Measurements from ENCODE around the gene CRABP2. TPM values are rescaled to one million over a fixed set of nuclear protein-coding genes. Genes with fewer than 3 reads are reported as not detected.

CRABP2 gene
- total RNA-seq, 1 donor from 2014 or later: 110 TPM

DNA sequence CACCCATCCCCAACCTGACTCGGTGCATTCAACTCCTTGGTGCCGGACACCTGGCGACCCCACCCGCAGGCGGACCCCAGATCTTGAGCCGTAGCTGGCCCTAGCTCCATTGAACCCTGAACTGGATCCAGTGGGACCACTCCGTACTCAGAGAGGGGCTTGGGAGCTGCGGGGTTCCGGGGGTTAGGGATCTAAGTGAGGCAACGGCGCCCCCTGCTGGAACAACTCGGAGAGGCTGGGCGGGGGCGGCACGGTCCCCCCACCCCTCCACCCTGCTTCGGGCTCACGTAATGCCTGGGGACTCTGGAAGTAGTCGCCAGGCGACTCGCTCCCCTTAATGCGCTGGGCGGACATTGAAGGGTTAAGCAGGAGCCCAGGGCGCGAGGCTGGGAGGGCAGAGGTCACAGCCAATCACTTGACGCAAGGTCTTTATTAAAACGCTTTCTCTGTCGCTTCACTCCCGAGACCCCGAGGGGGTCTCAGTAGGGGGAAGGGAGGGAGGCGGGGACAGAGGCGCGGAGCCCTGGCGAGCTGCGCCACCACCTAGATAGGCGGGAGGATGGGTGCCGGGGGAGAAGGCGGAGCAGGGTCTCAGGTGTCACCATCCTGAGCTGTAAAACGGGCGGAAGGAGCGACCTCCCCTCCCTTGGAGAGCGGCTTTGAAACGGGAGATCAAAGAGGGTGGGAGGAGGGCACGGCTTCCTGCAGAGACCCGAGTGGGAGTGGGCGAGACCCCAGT is 704 bp upstream of the CRABP2 start:
- H3K27me3 Mint-ChIP-seq (ENCODE audit: insufficient read depth, low read depth): peaks cover 18% of the 10 kb centered on the region
- H3K9me3 Mint-ChIP-seq: no peaks in the 10 kb centered on the region
- no peaks in the 10 kb centered on the region for H3K9me3 ChIP-seq (ENCODE audit: low read depth)
- peaks cover 16% of the 10 kb centered on the region for H3K27me3 ChIP-seq
- H3K4me3 Mint-ChIP-seq: peak overlapping the region; percentile 87
- peak overlapping the region; percentile 44 for H2AFZ ChIP-seq (replicated peaks)
- H3K4me1 Mint-ChIP-seq: peaks cover 68% of the 10 kb centered on the region
- peak overlapping the region; percentile 96 for H3K4me2 ChIP-seq
- H3K79me2 ChIP-seq (ENCODE audit: low read depth): peaks cover 35% of the 10 kb centered on the region
- H4K20me1 ChIP-seq (ENCODE audit: low read depth): peaks cover 35% of the 10 kb centered on the region
- H3K36me3 ChIP-seq: no peaks in the 10 kb centered on the region
- TF ChIP-seq, protein P1, sequence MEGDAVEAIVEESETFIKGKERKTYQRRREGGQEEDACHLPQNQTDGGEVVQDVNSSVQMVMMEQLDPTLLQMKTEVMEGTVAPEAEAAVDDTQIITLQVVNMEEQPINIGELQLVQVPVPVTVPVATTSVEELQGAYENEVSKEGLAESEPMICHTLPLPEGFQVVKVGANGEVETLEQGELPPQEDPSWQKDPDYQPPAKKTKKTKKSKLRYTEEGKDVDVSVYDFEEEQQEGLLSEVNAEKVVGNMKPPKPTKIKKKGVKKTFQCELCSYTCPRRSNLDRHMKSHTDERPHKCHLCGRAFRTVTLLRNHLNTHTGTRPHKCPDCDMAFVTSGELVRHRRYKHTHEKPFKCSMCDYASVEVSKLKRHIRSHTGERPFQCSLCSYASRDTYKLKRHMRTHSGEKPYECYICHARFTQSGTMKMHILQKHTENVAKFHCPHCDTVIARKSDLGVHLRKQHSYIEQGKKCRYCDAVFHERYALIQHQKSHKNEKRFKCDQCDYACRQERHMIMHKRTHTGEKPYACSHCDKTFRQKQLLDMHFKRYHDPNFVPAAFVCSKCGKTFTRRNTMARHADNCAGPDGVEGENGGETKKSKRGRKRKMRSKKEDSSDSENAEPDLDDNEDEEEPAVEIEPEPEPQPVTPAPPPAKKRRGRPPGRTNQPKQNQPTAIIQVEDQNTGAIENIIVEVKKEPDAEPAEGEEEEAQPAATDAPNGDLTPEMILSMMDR (IDR thresholded peaks at IDR 0.05): peak; percentile 84
- TF ChIP-seq EZH2 (IDR thresholded peaks at IDR 0.05) (no peak), EZH2phosphoT487 (IDR thresholded peaks at IDR 0.05) (no peak)
- no peak overlapping the region for H3K9ac ChIP-seq
- H3F3A ChIP-seq (ENCODE audit: low read depth): peaks cover 75% of the 10 kb centered on the region
- peak overlapping the region; percentile 91 for H3K27ac ChIP-seq
- peak overlapping the region; percentile 61 for H3K4me3 ChIP-seq
- H3K36me3 Mint-ChIP-seq: no peaks in the 10 kb centered on the region
- peak; percentile 94 for DNase-seq (ENCODE audit: low spot score)
- H3K27ac Mint-ChIP-seq: peak overlapping the region; percentile 97
- H3K4me1 ChIP-seq: peaks cover 70% of the 10 kb centered on the region

DNA sequence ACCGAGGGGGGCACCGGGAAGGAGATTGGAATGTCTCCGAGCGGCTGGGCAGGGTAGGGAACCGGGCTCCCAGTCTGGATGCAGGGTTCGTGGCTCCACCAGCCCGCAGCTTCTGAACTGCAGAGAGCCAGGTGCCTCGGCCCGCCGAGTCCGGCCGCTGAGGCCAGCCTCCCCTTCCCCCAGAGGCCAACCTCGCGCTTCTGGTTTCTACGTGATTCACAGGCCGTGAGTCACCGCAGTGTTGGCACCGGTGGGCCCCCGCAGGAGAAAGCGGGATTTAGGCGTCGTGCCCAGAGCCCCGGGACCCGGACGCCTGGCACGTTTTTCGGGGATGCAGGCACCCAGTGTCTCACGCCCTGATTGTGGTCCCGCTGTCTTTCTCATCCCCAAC is 458 bp downstream of the CRABP2 start:
- Mint-ChIP-seq H3K4me1 (peaks cover 57% of the 10 kb centered on the region), H3K27ac (no peak overlapping the region), H3K9me3 (no peaks in the 10 kb centered on the region), H3K4me3 (peak overlapping the region; percentile 87), H3K27me3 (ENCODE audit: insufficient read depth, low read depth) (peaks cover 15% of the 10 kb centered on the region), H3K36me3 (peaks cover 4% of the 10 kb centered on the region)
- H3K9me3 ChIP-seq (ENCODE audit: low read depth): no peaks in the 10 kb centered on the region
- peak overlapping the region; percentile 61 for H3K4me3 ChIP-seq
- peak overlapping the region; percentile 15 for H3K9ac ChIP-seq
- H2AFZ ChIP-seq (replicated peaks): peak overlapping the region; percentile 44
- no peak overlapping the region for H3K27ac ChIP-seq
- no peak for TF ChIP-seq EZH2phosphoT487 (IDR thresholded peaks at IDR 0.05)
- H3K4me2 ChIP-seq: peak overlapping the region; percentile 96
- H3K36me3 ChIP-seq: no peaks in the 10 kb centered on the region
- peaks cover 35% of the 10 kb centered on the region for H3K79me2 ChIP-seq (ENCODE audit: low read depth)
- H4K20me1 ChIP-seq (ENCODE audit: low read depth): peaks cover 39% of the 10 kb centered on the region
- peaks cover 65% of the 10 kb centered on the region for H3F3A ChIP-seq (ENCODE audit: low read depth)
- H3K27me3 ChIP-seq: peaks cover 16% of the 10 kb centered on the region
- H3K4me1 ChIP-seq: peaks cover 58% of the 10 kb centered on the region
- DNase-seq (ENCODE audit: low spot score): peak; percentile 59

DNA sequence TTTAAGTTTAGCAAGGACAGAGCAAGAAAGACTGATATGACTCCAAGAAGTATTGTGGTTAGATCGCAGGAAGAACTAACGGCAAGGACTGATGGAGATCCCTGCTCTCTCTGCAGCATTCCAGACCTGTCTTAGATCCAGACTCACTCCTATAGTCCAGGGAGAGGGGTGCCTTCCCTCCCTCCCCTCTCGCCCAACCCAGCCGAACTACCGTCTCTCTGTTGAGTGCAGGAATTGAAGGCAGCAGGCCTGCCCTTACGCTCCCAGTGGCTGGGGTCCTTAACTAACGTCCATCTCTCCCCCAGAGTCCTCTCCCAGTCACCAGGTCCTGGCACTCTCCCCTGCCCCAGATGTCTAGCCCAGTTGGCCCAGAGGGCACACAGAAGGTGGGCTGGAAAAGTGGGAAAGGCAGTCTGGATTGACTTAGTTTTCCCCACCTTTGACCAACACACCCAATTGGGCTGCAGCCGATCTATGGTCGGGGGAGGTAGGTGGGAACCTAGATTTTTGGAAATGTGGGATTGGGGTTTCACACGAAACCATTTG is 1.1 kb downstream of the CRABP2 start:
- peaks cover 16% of the 10 kb centered on the region for H3K27me3 ChIP-seq
- H3K36me3 Mint-ChIP-seq: peaks cover 8% of the 10 kb centered on the region
- H3K4me3 Mint-ChIP-seq: peak overlapping the region; percentile 87
- peak; percentile 55 for DNase-seq (ENCODE audit: low spot score)
- H3K27ac Mint-ChIP-seq: peak overlapping the region; percentile 87
- no peak overlapping the region for H3K9ac ChIP-seq
- H3K9me3 Mint-ChIP-seq: no peaks in the 10 kb centered on the region
- TF ChIP-seq EZH2 (IDR thresholded peaks at IDR 0.05) (no peak), EZH2phosphoT487 (IDR thresholded peaks at IDR 0.05) (no peak)
- TF ChIP-seq, protein P1 (IDR thresholded peaks at IDR 0.05): no peak
- peak overlapping the region; percentile 61 for H3K4me3 ChIP-seq
- peaks cover 51% of the 10 kb centered on the region for H3K4me1 ChIP-seq
- H3K9me3 ChIP-seq (ENCODE audit: low read depth): no peaks in the 10 kb centered on the region
- H2AFZ ChIP-seq (replicated peaks): no peak overlapping the region
- peaks cover 35% of the 10 kb centered on the region for H3K79me2 ChIP-seq (ENCODE audit: low read depth)
- no peak overlapping the region for H3K27ac ChIP-seq
- H3K4me2 ChIP-seq: peak overlapping the region; percentile 96
- H3K4me1 Mint-ChIP-seq: peaks cover 50% of the 10 kb centered on the region
- peaks cover 59% of the 10 kb centered on the region for H3F3A ChIP-seq (ENCODE audit: low read depth)
- H4K20me1 ChIP-seq (ENCODE audit: low read depth): peaks cover 39% of the 10 kb centered on the region
- peaks cover 15% of the 10 kb centered on the region for H3K27me3 Mint-ChIP-seq (ENCODE audit: insufficient read depth, low read depth)
- H3K36me3 ChIP-seq: no peaks in the 10 kb centered on the region

DNA sequence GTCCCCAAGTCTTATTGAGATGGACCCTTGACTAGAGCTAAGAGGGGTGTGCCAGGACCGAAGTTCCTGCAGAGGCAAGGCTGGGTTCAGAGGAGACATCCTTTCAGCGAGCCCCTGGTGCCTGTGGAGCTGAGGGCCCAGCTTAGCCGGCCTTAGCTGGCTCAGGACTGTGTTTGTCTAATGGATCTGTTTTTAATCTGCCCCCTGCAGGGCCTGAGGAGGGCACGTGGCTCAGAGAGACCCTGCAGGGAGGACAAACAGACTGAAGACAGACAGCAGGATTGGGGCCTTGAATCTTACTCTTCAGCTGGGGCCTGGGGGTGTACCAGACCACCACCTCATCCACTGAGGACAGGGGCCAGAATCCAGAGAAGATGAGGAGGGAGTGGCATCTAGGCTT is 1.6 kb downstream of the CRABP2 start:
- no peaks in the 10 kb centered on the region for H3K9me3 ChIP-seq (ENCODE audit: low read depth)
- H3K27me3 ChIP-seq: peaks cover 16% of the 10 kb centered on the region
- H3K36me3 Mint-ChIP-seq: peaks cover 12% of the 10 kb centered on the region
- H3K27ac ChIP-seq: no peak overlapping the region
- H3K4me2 ChIP-seq: peak overlapping the region; percentile 96
- peaks cover 54% of the 10 kb centered on the region for H3F3A ChIP-seq (ENCODE audit: low read depth)
- no peak overlapping the region for H3K9ac ChIP-seq
- peaks cover 46% of the 10 kb centered on the region for H3K4me1 ChIP-seq
- peaks cover 35% of the 10 kb centered on the region for H3K79me2 ChIP-seq (ENCODE audit: low read depth)
- peak; percentile 84 for DNase-seq (ENCODE audit: low spot score)
- peaks cover 3% of the 10 kb centered on the region for H3K9me3 Mint-ChIP-seq
- peaks cover 39% of the 10 kb centered on the region for H4K20me1 ChIP-seq (ENCODE audit: low read depth)
- TF ChIP-seq EZH2phosphoT487 (IDR thresholded peaks at IDR 0.05): peak; percentile 46
- TF ChIP-seq, protein P1 (IDR thresholded peaks at IDR 0.05): no peak
- peaks cover 45% of the 10 kb centered on the region for H3K4me1 Mint-ChIP-seq
- H2AFZ ChIP-seq (replicated peaks): no peak overlapping the region
- no peaks in the 10 kb centered on the region for H3K36me3 ChIP-seq
- H3K4me3 ChIP-seq: peak overlapping the region; percentile 61
- H3K27ac Mint-ChIP-seq: peak overlapping the region; percentile 87
- peak overlapping the region; percentile 87 for H3K4me3 Mint-ChIP-seq
- H3K27me3 Mint-ChIP-seq (ENCODE audit: insufficient read depth, low read depth): peaks cover 15% of the 10 kb centered on the region
